Type B pancreatic cell (in vitro differentiated cells): ENCODE results near the gene PSTK. TPM values are rescaled to one million over a fixed set of nuclear protein-coding genes. Genes with fewer than 3 reads are reported as not detected.

Experiments
- DNase-seq: peaks from one replicate; pipeline ENCODE4 v3.0.0; 2021; ENCODE audit warnings: mixed read lengths; ENCODE audit not compliant: unreplicated experiment; ENCODE audit errors: extremely low spot score
- H3K27ac Mint-ChIP-seq: 2 replicates; pipeline ENCODE4 v1.8.0; 2021; ENCODE audit warnings: mild to moderate bottlenecking, mixed read lengths
- H3K27me3 Mint-ChIP-seq: 2 replicates; pipeline ENCODE4 v1.8.0; 2021; ENCODE audit warnings: mixed read lengths
- H3K36me3 Mint-ChIP-seq: 2 replicates; pipeline ENCODE4 v1.8.0; 2021; ENCODE audit warnings: mixed read lengths
- H3K4me1 Mint-ChIP-seq: one replicate; pipeline ENCODE4 v1.8.0; 2021; ENCODE audit warnings: mixed read lengths; ENCODE audit not compliant: unreplicated experiment
- H3K4me3 Mint-ChIP-seq: 2 replicates; pipeline ENCODE4 v1.8.0; 2021; ENCODE audit warnings: mild to moderate bottlenecking, mixed read lengths
- H3K9me3 Mint-ChIP-seq: 2 replicates; pipeline ENCODE4 v1.8.0; 2021; ENCODE audit warnings: mixed read lengths
- total RNA-seq: library from RNA; stranded (reverse); gene quantifications from 2 replicates; pipeline ENCODE4 v1.2.1, GENCODE V29; 2021; ENCODE audit warnings: low replicate concordance
- TF ChIP-seq, protein P1 (sequence below): fragments of 200-600 bp; sonication (generic); conservative IDR thresholded peaks from 2 replicates; pipeline ENCODE4 v1.5.0; 2021; ENCODE audit warnings: antibody characterized with exemption, mild to moderate bottlenecking

The PSTK gene
- total RNA-seq, 1 donor from 2014 or later, result 5.0 TPM

DNA sequence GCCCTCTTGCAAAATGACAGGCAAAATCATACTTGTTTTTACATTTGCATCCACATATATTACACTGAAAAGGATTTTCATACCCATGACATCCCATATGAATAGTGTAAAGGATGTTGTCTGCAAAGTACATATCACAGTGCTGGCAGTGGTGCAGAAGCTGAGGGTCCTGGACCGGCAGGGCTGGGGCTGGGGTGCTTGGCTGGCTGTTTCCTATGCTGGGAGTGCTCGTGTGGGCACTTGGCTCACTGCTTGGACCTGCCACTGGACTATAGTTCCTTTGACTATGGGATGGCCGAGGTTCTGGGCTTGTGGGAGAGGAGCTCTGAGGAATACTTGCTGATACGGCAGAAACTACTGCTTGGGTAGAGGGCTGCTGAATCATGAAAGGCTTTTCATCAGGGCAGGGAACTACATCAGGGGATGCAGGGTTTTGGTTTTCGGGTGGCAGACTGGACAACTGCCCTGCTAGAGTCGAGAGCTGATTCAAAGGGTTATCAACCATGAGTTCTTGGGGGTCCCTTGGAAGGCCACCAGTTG lies 13.7 kb downstream of the PSTK start:
- no peaks in the 10 kb centered on the region for H3K9me3 Mint-ChIP-seq
- peaks cover 11% of the 10 kb centered on the region for H3K36me3 Mint-ChIP-seq
- H3K27me3 Mint-ChIP-seq, result no peaks in the 10 kb centered on the region
- DNase-seq, result no peak
- TF ChIP-seq, protein P1, sequence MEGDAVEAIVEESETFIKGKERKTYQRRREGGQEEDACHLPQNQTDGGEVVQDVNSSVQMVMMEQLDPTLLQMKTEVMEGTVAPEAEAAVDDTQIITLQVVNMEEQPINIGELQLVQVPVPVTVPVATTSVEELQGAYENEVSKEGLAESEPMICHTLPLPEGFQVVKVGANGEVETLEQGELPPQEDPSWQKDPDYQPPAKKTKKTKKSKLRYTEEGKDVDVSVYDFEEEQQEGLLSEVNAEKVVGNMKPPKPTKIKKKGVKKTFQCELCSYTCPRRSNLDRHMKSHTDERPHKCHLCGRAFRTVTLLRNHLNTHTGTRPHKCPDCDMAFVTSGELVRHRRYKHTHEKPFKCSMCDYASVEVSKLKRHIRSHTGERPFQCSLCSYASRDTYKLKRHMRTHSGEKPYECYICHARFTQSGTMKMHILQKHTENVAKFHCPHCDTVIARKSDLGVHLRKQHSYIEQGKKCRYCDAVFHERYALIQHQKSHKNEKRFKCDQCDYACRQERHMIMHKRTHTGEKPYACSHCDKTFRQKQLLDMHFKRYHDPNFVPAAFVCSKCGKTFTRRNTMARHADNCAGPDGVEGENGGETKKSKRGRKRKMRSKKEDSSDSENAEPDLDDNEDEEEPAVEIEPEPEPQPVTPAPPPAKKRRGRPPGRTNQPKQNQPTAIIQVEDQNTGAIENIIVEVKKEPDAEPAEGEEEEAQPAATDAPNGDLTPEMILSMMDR, result no peak
- H3K4me1 Mint-ChIP-seq, result no peaks in the 10 kb centered on the region
- H3K4me3 Mint-ChIP-seq, result no peak overlapping the region
- no peak overlapping the region for H3K27ac Mint-ChIP-seq

DNA sequence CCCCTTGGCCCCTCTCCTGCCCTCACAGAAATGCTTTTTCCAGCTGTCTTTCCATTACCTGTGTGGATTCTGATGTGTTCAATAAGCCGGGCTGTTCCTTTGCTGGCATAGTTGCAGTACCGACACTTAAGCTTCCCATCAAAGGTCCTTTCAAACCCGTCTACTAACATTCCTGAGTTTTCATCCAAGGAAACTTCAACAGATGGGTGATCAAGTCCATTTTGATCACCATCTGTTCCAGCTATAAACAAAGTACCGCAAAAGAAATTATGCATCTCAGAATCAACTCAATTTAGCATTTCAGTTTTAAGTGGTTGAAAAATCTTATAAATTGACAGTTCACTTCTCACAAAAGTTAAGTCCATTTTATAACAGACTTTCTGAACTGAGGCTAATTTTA lies 15.7 kb downstream of the PSTK start:
- Mint-ChIP-seq H3K9me3 (no peaks in the 10 kb centered on the region), H3K27ac (no peak overlapping the region), H3K36me3 (peaks cover 12% of the 10 kb centered on the region), H3K4me1 (no peaks in the 10 kb centered on the region), H3K4me3 (no peak overlapping the region), H3K27me3 (no peaks in the 10 kb centered on the region)
- DNase-seq, result no peak
- TF ChIP-seq, protein P1, result no peak

DNA sequence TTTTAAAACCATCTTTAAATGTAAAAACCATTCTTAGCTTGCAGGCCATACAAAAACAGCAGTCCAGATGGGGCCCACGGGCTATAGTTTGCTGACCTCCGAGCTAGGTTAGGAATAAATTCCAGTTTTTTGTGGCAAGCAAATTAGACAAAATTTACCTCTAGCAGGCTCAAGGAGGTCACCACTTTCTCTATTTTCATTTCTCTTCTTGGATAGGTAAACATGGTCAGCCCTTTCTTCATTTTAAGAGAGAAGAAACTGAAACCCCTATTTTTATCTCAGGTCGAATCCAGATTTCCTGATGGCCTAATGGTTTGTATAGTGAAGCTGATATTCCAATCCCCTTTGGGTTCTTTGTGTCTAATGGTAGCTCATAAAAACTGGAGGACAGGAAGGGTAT lies 17.7 kb downstream of the PSTK start:
- DNase-seq, result no peak
- no peaks in the 10 kb centered on the region for H3K9me3 Mint-ChIP-seq
- no peak overlapping the region for H3K27ac Mint-ChIP-seq
- H3K27me3 Mint-ChIP-seq, result no peaks in the 10 kb centered on the region
- H3K36me3 Mint-ChIP-seq, result peaks cover 18% of the 10 kb centered on the region
- no peak overlapping the region for H3K4me3 Mint-ChIP-seq
- H3K4me1 Mint-ChIP-seq, result no peaks in the 10 kb centered on the region
- TF ChIP-seq, protein P1, result no peak

DNA sequence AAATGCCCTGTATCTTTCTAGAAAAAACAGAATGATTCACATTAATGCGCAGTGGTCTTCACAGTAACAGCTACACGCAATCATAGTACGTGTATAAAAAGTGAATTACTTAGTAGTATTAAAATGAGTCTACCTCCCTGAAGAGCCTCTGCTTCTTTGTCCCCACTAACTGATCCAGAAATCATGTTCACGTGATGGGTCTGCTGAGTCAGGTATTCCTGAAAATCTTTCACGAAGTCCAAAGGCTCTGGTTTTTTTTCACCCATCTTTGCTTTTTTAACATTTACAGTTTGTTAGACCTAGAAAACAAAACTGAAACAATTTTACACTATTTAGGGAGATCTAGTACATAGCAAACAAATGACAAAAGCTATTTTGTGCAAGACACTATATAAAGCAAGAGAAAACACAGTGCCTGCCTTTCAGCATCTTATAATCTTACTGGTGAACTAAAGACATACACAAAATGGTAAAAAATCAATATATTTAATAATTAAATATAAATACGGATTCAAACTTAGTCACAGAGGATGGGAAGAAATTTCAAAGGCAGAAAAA lies 18.2 kb downstream of the PSTK start:
- no peak overlapping the region for H3K27ac Mint-ChIP-seq
- no peaks in the 10 kb centered on the region for H3K9me3 Mint-ChIP-seq
- TF ChIP-seq, protein P1, result no peak
- H3K27me3 Mint-ChIP-seq, result no peaks in the 10 kb centered on the region
- no peaks in the 10 kb centered on the region for H3K4me1 Mint-ChIP-seq
- no peak for DNase-seq
- H3K4me3 Mint-ChIP-seq, result no peak overlapping the region
- H3K36me3 Mint-ChIP-seq, result peaks cover 18% of the 10 kb centered on the region

DNA sequence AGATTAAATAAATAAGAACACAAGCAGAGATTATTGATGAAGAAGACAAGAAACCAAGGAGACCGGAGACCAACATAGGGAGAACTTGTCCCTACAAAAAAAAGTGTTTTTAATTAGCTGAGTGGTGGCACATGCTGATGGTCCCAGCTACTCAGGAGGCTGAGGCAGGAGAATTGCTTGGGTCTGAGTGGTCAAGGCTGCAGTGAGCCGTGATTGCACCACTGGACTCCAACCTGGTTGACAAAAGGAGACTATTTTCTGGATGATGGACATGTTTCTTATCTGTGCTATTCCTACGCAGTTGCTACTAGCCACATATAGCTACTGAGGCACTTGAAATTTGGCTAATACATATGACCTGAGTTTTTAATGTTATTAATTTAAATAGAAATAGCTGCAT lies 18.7 kb downstream of the PSTK start:
- Mint-ChIP-seq H3K4me3 (no peak overlapping the region), H3K4me1 (no peaks in the 10 kb centered on the region), H3K27me3 (no peaks in the 10 kb centered on the region), H3K9me3 (no peaks in the 10 kb centered on the region), H3K36me3 (peaks cover 16% of the 10 kb centered on the region), H3K27ac (no peak overlapping the region)
- TF ChIP-seq, protein P1, result no peak
- DNase-seq, result no peak
